HS-27A (cell line): Measurements from ENCODE around the gene MYL11.
"Not testable (repeated sequence)": the region's sequence is repeated elsewhere in the genome, so short reads cannot be mapped to it uniquely, and the experiment has no call there.

Source experiments
- DNase-seq: peaks from one replicate; pipeline ENCODE4 v3.0.0-alpha.2; 2012; ENCODE audit warnings: low read depth, missing footprints

MYL11 gene

DNA sequence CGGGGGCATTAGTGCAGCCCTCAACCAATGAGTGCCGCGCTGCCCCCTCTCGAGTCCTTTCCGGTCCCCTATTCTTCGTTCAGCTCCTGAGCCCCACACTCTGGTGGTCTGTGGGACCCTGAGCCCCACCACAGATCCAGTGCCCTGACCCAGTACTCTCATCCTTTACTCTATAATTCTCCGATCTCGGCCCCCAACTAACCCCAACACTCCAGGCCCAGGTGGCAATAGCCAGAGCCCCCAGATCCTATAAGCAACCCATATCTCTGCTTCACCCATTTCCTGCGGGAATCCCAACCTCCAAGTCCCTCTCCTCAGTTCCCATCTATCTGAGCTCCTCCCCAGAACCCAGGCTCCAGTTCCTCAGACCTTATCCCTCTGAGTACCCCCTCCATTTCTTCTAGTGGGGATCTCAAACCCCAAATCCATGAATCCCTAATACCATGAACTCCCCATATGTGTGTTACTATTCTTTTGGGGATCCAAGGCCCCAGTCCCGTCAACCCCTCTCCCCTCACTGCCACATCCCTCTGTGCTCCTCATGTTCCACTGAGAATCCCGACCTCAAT lies 3.3 kb upstream of the MYL11 start:
- DNase-seq: no peak

DNA sequence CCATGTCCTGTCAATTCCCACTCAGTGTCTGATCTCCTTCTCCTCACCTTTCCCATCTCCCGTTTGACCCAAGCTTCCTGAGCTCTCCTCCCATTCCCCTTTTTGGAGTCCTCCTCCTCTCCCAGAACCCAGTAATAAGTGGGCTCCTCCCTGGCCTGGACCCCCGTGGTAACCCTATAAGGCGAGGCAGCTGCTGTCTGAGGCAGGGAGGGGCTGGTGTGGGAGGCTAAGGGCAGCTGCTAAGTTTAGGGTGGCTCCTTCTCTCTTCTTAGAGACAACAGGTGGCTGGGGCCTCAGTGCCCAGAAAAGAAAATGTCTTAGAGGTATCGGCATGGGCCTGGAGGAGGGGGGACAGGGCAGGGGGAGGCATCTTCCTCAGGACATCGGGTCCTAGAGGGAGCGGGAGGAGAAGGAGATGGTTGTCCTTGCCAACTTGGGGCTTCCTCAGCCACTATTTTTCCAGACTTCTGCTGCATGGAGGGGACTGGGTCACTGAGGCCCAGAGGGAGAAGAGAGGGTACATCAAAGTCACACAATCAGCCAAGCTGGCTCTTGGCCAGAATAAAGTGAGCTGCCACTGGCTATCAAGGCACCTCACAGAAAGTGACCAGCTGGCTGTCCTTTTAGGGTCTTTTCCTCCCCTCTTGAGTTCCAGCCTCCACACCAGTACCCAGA lies 2.4 kb upstream of the MYL11 start:
- DNase-seq: no peak

DNA sequence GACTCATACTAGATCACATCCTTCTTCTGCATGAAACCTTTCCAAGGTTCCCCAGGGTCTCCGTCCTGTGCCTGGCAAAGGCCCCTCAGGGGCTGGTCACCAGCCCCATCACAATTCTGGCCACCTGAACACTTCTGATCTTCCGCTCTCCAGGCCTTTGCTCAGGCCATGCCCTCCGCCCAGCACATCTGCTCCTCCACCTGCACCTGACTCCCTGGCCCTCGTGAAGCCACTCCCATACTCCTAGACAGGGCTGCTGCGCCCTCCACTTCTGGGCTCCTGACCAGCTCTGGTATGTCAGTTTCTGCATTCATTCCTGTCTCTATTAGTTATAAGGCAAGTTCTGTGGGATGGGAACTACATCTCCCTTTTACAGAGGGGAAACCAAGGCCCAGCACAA lies 1.9 kb upstream of the MYL11 start:
- no peak for DNase-seq

DNA sequence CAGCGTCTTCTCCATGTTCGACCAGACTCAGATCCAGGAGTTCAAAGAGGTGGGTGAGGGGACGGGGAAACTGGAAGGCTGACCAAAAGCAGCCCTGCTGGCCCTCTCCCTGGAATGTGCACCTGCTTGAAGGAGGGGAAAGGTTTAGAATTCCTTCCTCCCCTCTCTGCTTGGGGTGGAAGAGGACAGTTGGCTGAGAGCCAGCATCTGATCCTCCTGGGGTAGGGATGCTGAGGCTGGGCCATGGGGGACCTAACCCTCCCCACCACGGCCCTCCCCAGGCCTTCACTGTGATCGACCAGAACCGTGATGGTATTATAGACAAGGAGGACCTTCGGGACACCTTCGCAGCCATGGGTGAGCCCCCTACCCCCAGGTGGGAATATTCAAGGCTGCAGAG lies 1.3 kb downstream of the MYL11 start:
- DNase-seq: no peak

DNA sequence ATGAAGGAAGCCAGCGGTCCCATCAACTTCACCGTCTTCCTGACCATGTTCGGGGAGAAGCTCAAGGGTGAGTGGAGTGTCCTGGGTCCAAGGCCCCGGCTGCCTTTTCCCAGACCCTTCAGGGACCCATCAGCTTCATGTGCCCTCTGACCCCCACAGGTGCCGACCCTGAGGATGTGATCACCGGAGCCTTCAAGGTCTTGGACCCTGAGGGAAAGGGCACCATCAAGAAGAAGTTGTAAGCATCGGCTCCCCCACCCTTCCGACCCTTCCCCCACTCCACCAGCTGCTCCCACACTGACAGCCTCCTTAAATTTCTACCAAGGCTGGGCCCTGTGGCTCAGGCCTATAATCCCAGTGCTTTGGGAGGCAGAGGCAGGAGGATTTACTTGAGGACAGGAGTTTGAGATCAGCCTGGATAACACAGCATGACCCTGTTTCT lies 1.9 kb downstream of the MYL11 start:
- no peak for DNase-seq

DNA sequence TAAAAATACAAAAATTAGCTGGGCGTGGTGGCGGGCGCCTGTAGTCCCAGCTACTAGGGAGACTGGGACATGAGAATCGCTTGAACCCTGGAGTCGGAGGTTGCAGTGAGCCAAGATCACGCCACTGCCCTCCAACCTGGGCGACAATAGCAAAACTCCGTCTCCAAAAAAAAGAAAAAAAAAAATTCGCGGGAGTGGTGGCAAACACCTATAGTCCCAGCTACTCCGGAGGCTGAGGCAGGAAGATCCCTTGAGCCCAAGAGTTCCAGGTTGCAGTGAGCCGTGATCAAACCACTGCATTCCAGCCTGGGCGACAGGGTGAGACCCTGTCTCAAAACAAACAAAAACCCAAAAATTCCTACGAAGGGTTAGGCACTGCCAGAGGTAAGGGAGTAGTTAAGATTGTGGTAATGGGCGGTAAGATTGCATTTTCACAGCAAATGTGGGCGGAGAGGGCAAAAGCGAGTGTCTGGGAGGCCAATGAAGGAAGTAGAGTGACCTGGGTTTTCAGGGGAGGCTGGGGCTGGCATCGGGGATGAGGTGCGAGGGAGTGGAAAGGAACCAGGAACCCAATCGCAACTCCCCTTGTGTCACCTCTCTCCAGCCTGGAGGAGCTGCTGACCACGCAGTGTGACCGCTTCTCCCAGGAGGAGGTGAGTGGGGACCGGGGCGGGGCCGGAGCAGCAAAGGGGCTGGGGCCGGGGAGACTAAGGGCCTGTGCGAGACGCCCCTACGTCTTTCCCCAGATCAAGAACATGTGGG lies 2.6 kb downstream of the MYL11 start:
- DNase-seq: no peak

DNA sequence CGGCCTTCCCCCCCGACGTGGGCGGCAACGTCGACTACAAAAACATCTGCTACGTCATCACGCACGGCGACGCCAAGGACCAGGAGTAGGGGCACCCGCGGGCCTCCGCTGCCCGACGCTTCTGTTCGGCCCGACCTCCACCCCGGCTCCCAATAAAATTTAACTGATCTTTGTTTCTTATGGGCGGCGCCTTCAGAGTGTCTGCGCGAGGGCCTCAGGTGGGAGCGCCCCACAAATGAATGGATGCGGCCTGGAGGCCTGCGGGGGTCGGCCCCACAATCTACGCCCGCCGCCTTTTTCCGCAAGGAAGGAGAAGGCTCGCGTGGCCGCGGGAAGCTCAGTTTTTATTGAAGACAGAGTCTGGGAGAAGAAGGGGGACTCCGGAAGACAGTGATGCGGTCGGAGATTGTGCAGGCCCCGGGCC lies 3.2 kb downstream of the MYL11 start:
- peak; percentile 70 for DNase-seq

DNA sequence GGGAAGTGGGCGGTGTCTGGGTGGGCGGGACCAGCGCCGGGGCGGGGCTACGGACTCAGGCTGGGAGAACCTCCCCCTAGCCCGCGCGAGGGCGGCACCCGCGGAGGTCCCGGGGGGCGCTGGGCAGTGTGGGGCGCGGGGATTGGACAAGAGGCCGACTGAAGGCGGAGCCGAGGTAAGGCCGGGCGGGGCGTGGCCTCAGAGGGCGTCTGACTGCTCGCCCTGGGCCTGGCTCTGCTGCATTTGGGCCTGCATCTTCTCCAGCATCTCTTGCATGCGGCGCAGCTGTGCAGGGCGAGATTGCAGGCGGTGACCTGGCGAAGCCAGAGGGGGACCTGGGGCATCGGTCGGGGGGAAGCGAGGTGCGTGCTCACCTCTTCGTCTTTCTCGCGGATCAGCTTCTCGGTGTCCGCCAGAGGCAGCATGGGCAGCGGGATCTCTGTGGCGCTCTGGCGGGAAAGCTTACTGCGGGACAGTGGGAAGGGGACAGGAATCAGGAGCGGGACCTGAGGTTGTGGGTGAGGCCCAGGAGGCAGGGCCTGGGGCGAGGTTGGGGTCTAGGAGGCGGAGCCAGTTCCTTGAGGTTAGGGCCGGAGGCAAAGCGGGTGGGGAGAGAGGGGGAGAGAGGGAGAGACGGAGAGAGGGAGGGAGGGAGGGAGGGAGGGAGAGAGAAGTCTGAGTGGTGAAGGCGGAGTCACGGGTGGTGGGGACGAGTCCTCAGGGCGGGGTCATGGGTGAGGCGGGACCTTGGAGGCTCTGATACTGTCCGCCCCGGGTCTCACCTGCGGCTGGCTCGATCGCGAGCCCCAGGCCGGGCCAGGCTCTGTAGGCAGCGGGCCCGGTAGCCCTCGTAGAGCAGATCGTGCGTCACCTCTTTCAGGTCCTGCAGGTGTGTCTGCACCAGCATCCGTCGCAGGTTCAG lies 3.9 kb downstream of the MYL11 start:
- peak; percentile 84 for DNase-seq

DNA sequence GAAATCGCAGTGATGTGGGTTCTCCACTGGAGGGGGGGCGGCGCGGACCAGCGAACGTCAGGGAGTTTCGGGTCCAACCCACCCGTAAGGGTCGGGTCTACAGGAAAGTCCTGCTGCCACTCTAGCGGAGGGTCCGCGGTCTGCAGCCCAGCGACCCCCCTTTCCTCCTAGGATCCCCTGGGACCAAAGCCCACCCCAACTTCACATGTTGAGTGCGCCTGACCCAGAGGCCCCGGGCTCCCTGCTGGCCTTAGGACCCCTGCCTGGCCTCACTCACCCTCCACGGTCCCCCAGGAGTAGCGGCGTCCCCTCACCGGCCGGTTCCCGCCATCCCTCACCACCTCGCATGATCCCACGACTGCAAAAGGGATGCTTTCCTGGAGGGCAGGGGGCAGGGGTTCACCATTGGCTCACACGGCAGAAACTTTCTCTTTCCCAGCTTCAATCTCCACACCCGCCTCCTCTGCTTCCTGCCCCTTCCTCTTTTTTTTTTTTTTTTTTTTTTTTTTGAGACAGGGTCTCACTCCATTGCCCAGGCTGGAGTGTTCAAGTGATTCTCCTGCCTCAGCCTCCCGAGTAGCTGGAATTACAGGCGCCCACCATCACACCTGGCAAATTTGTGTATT lies 4.7 kb downstream of the MYL11 start:
- no peak for DNase-seq

DNA sequence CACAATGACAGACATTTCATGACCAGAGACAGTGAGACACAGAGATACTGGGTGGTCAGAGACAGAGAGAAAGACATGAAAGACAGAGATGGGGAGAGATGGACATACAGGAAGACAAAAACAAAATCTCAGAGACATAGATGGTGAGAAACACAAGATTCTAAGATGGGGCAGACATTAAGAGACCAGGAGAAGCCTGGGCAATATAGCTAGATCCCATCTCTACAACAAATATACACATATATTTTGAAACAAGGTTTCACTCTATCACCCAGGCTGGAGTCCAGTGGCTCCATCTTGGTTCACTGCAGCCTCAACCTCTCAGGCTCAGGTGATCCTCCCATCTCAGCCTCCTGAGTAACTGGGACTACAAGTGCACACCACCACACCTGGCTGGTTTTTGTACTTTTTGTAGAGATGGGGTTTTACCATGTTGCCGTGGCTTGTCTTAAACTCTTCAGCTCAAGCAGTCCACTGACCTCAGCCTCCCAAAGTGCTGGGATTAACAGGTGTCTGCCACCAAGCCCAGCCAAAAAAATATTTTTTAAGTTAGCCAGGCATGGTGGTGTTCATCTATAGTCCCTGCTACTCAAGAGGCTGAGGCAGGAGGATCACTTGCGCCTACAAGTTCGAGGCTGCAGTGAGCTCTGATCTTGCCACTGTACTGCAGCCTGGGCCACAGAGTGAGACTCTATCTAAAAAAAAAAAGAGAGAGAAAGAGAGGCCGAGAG lies 5.6 kb downstream of the MYL11 start:
- DNase-seq: no peak

DNA sequence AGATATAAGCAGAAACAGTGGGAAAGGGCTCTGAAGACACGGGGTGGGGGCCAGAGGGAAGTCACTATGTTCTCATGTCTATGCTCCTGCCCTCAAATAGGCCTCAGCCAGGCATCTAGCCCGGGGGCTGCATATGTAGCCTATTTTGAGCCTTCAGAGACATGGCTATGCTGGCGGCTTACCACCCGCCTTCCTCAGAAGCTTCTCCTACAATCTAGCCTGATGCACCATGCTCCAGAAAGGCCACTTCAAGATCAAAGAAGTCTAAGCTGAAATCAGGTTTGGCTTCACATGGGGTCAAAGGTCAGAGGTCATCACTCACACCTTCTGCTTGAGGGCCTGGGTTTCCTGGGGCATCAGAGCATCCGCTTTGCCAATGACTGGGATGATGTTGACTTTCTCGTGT lies 6.2 kb downstream of the MYL11 start:
- DNase-seq: no peak

DNA sequence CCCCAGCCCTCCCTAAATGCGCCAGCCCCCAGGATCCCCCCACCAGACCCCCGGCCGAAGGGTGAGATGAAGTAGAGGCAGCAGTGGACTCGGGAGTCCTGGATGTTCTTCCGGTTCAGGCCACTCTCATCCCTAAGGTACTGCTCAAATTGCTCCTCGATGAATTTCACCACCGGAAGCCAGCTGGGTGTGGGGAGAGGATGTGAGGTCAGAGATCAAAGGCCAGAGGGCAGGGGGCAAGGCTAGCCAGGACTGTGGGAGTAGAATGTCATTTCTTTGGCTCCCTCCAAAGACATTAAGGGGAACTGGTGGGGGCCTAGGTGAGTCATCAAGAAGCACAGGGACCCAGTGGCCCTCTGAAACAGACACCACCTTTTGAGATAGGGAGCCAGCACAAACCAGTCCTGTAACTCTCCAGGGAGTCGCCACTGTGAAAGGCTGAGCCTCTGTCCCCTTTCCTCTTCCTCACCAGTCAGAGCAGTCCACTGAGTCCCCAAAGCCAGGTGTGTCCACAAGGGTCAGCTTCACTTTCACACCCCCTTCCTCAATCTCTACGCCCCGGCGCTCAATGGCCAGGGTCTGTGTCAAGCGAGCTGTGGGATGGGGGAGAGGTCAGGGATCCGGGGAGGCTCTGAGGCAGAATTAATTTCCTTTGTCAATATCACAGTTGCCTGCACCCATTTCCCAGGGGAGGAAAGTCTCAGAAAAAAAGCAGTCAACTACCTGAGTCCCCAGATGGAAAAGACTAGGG lies 6.9 kb downstream of the MYL11 start:
- no peak for DNase-seq

DNA sequence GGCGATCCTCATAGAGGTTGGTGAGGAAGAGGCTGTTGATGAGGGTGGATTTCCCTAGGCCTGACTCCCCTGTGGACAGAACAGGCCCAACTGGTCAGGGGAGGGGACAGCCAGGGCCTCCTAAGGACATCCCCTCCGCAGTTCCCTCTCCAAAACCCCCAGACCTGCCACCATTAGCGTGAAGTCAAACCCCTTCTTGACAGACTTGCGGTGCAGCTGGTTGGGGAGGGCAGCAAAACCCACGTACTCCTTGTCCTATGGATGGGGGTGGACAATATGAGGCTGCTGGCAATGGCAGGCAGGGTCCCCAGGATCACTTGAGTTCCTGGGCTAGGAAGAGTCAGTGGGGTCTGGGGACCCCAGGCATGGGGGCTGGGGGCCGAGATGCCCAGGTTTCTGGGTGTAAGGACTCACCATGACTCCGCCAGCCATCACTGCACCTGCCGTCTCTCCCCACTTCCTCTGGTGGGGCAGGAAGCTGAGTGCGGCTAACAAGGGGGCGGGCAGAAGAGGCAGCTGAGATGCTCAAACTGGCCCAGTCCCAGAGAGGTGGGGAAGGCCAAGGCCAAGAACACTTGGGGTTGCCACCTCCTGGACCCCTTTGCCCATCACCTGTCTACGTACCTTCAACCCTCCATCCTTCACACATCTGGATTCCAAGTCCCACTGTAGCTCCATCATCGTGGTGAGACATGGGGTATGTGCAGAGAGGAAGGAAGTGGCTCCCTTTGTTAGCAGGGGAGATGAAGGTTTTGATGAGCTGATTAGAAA lies 7.7 kb downstream of the MYL11 start, which contains the start of gene SEPTIN1:
Gene SEPTIN1, minus strand, starts transcription at position 451 of the 771 bp plus-strand sequence. Its CDS starts 19 bp downstream, at position 432.
- no peak for DNase-seq

DNA sequence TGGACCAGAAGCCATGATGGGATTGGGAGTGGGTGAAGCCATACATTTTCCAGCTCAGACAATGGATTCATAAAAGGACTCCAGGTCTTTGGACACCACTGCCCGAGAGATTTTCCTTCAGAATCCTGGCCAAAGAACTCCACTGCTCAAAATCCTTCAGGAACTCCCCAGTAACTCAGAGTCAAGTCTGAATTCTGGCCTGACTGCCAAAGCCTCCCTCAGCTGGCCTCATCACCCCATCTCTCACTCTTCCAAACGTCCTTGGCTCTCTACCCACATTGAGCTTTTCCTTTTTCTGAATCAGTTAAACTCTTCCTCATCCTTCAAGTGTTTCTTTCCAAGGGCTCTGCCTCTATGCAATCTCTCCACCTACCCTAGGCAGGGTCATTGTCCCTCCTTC lies 8.9 kb downstream of the MYL11 start:
- DNase-seq: no peak

DNA sequence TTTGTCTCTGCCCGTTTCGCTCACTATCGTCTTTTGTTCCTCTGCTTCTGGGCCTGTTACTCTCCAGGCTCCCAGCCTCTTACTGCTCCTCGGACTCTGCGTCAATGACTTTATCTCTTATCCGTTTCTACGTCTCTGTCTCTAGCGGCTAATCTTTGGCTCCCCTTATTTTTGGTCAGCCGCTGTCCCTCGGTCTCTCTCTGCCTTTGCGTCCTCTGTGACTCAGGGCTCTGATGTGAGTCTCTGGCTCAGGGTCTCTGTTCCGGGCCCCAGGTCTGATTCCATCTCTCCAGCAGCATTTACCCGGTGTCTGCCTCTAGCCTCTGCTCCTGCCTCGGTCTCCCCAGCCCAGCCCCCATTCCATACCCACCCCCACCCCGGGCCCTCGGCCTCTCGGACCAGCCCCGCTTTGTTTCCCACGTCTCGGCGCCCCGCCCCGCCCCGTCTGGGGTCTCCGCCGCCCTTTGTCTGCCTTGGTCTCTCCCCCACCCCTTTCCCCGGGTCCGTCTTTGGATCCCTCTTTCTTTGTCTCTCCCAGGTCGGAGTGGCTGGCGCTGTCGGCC lies 20.1 kb downstream of the MYL11 start:
- no peak for DNase-seq

DNA sequence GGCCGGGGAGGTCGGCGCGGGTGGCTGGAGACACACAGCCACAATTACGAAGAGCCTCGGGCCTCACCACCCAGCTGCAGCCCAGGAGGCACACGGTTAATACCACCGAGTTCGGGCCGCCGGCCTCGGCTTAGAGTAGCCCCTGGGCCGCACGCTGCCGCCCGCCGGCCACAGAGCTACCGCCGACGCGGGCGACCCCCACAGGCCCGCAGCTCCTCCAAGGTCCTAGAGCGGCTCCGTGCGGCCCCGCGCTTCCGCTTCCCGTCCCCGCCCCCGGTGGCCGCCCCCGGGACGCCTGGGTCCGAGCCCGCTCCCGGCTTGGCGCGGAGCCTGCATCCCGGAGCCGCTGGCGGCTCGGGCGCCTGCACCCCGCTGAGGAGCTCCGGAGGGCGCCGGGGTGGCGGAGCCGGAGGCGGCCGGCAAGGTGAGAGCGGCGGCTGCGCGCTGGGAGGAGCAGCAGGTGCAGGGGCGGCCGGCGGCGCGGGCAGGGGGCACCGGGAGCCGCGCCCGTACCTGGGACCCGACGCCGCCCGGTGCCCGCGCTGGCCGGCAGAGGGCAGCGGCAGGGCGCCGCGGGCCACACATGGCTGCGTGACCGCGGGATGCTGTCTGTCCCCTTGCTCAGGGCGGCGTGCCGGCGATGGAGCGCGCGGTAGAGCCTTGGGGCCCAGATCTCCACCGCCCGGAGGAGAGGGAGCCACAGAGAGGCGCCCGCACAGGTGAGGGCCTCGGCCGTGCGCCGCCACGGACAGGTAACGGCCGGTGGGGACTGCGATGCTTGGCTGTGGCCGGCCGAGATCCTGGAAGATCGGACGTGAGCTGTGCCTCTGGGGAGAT lies 20.8 kb downstream of the MYL11 start, which contains the start of gene ZNF48:
Gene ZNF48, plus strand, starts transcription at position 266 of the 837 bp plus-strand sequence. Its CDS starts 375 bp downstream, at position 641.
- no peak for DNase-seq

DNA sequence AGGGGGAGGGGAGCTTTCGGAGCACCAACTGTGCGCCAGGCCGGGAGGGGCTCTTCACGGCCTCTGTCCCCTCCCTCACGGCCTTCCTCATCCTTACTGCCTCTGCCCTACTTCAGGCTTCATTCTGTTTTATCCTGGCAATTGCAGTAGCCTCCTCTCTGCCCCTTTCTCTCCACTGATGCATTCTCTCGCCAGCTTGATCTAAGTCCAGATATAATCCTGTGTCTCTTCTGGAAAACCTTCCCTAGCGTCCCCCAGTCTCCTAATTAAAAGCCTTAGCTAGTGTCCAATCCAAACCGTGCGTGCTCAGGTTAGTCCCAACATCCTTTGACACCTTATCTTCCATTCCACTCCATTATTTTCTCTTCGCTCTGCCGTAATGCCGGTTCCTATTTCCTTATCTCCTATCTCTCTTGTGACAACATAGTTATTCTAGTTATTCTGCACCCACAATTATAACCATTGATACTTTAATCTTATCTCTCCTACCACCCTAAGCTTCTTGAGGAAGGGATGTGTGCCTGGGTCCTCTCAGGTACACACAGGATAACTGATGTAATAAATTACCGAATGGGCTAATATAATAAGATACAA lies 21.5 kb downstream of the MYL11 start:
- DNase-seq: no peak

DNA sequence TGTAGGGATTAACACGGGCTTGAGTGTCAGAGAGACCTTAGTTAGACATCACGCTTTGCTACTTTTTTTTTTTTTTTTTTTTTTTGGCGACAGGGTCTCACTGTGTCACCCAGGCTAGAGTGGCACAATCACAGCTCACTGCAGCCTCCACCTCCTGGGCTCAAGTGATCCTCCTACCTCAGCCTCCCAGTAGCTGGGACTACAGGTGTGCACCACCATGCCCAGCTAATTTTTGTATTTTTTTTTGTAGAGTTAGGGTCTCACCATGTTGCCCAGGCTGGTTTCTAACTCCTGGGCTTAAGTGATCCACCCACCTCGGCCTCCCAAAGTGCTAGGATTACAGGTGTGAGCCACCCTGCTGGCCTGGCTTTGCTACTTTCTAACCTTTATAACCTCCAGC lies 22.0 kb downstream of the MYL11 start:
- DNase-seq: not testable (repeated sequence)
